GM12878 (cell line): ENCODE measurements around the gene APOLD1. TPM values are rescaled to one million over a fixed set of nuclear protein-coding genes. Genes with fewer than 3 reads are reported as not detected.

ENCODE experiments used
- ATAC-seq: fragments of 200-7000 bp; cut with Tn5 transposase; 3 replicates; pipeline ENCODE4 v1.9.1; 2020; ENCODE audit warnings: mild to moderate bottlenecking, moderate library complexity
- BruUV-seq: library from RNA; stranded (reverse); fragments of 400-500 nt; replicated peaks from 2 replicates; lab custom pipeline; 2021; lab: Mats Ljungman, UMichigan
- CTCF ChIA-PET: fragments of 300-600 bp; sonication (Branson Sonifier 250); formaldehyde crosslinking; extraction: SDS; loops from one replicate; lab custom pipeline; 2021; ENCODE audit warnings: inconsistent platforms; lab: Yijun Ruan, JAX
- POLR2A ChIA-PET: fragments of 350-600 bp; formaldehyde crosslinking; extraction: SDS; loops from one replicate; lab custom pipeline; 2021; ENCODE audit warnings: inconsistent platforms; lab: Charles Lee
- RAD21 ChIA-PET: fragments of 300-600 bp; sonication (Branson Sonifier 250); formaldehyde crosslinking; loops from one replicate; lab custom pipeline; 2023; ENCODE audit warnings: antibody characterized with exemption; ENCODE audit not compliant: unreplicated experiment; lab: Charles Lee
- SMC1A ChIA-PET: fragments of 300-600 bp; sonication (Branson Sonifier 250); formaldehyde crosslinking; loops from one replicate; lab custom pipeline; 2023; ENCODE audit not compliant: unreplicated experiment, uncharacterized antibody; lab: Charles Lee
- DNase-seq: peaks from one replicate; pipeline ENCODE4 v3.0.0-alpha.2; 2011; ENCODE audit warnings: low read depth, low spot score
- FAIRE-seq: peaks from 3 replicates; lab custom pipeline; 2011; peaks lifted over from hg19 to GRCh38; lab: Jason Lieb, UNC
- H2AFZ ChIP-seq: 2 replicates; pipeline ENCODE4 v1.6.0; 2011; ENCODE audit warnings: low read depth, low read length, control low read depth; ENCODE audit not compliant: control insufficient read depth
- H3K27ac ChIP-seq: 2 replicates; pipeline ENCODE4 v1.5.1; 2011; ENCODE audit warnings: control low read depth; ENCODE audit not compliant: control insufficient read depth, insufficient read depth
- H3K27me3 ChIP-seq, 2 experiments: replicated peaks in 1 of 2; 2 replicates each; pipeline versions ENCODE4 v1.6.0 to v1.6.1; 2011; ENCODE audit warnings: low read length in 1 of 2; ENCODE audit not compliant: control insufficient read depth in 2 of 2, insufficient read depth in 2 of 2
- H3K36me3 ChIP-seq, 2 experiments: 2 replicates each; pipeline ENCODE4 v1.5.1; 2011; ENCODE audit warnings: low read length in 1 of 2; ENCODE audit not compliant: control insufficient read depth in 2 of 2, insufficient read depth in 2 of 2
- H3K4me1 ChIP-seq: 2 replicates; pipeline ENCODE4 v1.6.1; 2011; ENCODE audit warnings: mild to moderate bottlenecking, low read length, moderate library complexity, mixed read lengths; ENCODE audit not compliant: control insufficient read depth, insufficient read depth
- H3K4me2 ChIP-seq: 2 replicates; pipeline ENCODE4 v1.6.0; 2011; ENCODE audit warnings: control low read depth; ENCODE audit not compliant: control insufficient read depth, insufficient read depth
- H3K4me3 ChIP-seq: fragments of 200-600 bp; sonication (generic); 2 replicates; pipeline ENCODE4 v1.5.1; 2016
- H3K79me2 ChIP-seq: 2 replicates; pipeline ENCODE4 v1.6.0; 2011; ENCODE audit warnings: low read length; ENCODE audit not compliant: control insufficient read depth, insufficient read depth
- H3K9ac ChIP-seq: 2 replicates; pipeline ENCODE4 v1.8.0; 2011; ENCODE audit warnings: low read length, control low read depth, mixed read lengths; ENCODE audit not compliant: control insufficient read depth, insufficient read depth
- H3K9me3 ChIP-seq: replicated peaks from 3 replicates; pipeline ENCODE4 v1.5.1; 2011; ENCODE audit warnings: mild to moderate bottlenecking, low read length; ENCODE audit not compliant: control insufficient read depth, insufficient read depth
- H4K20me1 ChIP-seq: 2 replicates; pipeline ENCODE4 v1.6.0; 2011; ENCODE audit not compliant: control insufficient read depth, insufficient read depth
- E2F8 ChIP-seq: fragments of 450-650 bp; IDR thresholded peaks from 2 replicates; pipeline ENCODE4 v1.6.1; 2018; ENCODE audit warnings: mild to moderate bottlenecking, low read depth, moderate library complexity; ENCODE audit not compliant: partially characterized antibody
- NR2C2 ChIP-seq: IDR thresholded peaks from 2 replicates; pipeline ENCODE4 v1.6.1; 2011; ENCODE audit warnings: borderline replicate concordance, low read depth; ENCODE audit not compliant: control insufficient read depth, insufficient read length
- POLR2AphosphoS2 ChIP-seq: IDR thresholded peaks from 2 replicates; pipeline ENCODE4 v1.6.1; 2011; ENCODE audit warnings: low read depth, mild to moderate bottlenecking, low read length, improper control_type of control experiment, moderate library complexity
- WGBS: methylation state at CpG from one replicate; pipeline ENCODE4 v1.1.6; 2016; ENCODE audit warnings: low lambda C conversion rate; ENCODE audit not compliant: insufficient replicate concordance, insufficient coverage; ENCODE audit errors: missing lambda C conversion rate; 5-methylcytosine and 5-hydroxymethylcytosine counted together
- in situ Hi-C: fragments of 300-500 bp; cut with MboI; formaldehyde crosslinking; loops from 9 replicates; pipeline ENCODE4 v1.14.3; 2018; ENCODE audit warnings: mixed read lengths
- intact Hi-C: fragments of 100-400 bp; cut with micrococcal nuclease; formaldehyde crosslinking; loops from one replicate; pipeline ENCODE4 v1.14.2; 2022; ENCODE audit not compliant: unreplicated experiment
- polyA plus RNA-seq, 11 experiments: library from polyadenylated mRNA; depleted of rRNA in 4 of 11; unstranded in 6 of 11; stranded (reverse) in 5 of 11; fragments of >200 nt; fragmentation: Nextera tagmentation in 4 of 11; fragmentation: Illumina TruSeq in 1 of 11; extraction: Ambion mirVana in 4 of 11; extraction: Trizol in 1 of 11; gene quantifications; 1 replicate in 1 of 11; 2 replicates in 10 of 11; pipeline versions ENCODE4 v1.2.1 to v1.2.3, GENCODE V29; 2011 to 2016; ENCODE audit warnings: inconsistent platforms in 2 of 11, missing spikeins in 2 of 11, low read depth in 1 of 11
- total RNA-seq, 4 experiments: library from RNA; depleted of rRNA in 3 of 4; stranded (reverse); fragments of >200 nt in 3 of 4; fragmentation: Illumina TruSeq in 1 of 4; extraction: Trizol in 1 of 4; gene quantifications; 2 replicates each; pipeline versions ENCODE4 v1.2.1 to v1.2.3, GENCODE V29; 2013 to 2021
- TF ChIP-seq, protein P1 (sequence below): fragments of 450-650 bp; IDR thresholded peaks from 2 replicates; pipeline ENCODE4 v1.6.1; 2014; ENCODE audit warnings: mild to moderate bottlenecking

The APOLD1 gene
- total and polyA plus RNA-seq, 10 of the 15 experiments (the other 5 are each of a cell fraction or from before 2014, with no cell fraction given), result 1.1 to 8.9 (median 4.2) TPM

- TF ChIP-seq E2F8 (no peak), NR2C2 (no peak)
- TF ChIP-seq, protein P1, sequence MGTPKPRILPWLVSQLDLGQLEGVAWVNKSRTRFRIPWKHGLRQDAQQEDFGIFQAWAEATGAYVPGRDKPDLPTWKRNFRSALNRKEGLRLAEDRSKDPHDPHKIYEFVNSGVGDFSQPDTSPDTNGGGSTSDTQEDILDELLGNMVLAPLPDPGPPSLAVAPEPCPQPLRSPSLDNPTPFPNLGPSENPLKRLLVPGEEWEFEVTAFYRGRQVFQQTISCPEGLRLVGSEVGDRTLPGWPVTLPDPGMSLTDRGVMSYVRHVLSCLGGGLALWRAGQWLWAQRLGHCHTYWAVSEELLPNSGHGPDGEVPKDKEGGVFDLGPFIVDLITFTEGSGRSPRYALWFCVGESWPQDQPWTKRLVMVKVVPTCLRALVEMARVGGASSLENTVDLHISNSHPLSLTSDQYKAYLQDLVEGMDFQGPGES, result no peak
Observed at GRCh38 chr12:12741660-12742059, 43.8 kb upstream of the APOLD1 start (continued).

DNA sequence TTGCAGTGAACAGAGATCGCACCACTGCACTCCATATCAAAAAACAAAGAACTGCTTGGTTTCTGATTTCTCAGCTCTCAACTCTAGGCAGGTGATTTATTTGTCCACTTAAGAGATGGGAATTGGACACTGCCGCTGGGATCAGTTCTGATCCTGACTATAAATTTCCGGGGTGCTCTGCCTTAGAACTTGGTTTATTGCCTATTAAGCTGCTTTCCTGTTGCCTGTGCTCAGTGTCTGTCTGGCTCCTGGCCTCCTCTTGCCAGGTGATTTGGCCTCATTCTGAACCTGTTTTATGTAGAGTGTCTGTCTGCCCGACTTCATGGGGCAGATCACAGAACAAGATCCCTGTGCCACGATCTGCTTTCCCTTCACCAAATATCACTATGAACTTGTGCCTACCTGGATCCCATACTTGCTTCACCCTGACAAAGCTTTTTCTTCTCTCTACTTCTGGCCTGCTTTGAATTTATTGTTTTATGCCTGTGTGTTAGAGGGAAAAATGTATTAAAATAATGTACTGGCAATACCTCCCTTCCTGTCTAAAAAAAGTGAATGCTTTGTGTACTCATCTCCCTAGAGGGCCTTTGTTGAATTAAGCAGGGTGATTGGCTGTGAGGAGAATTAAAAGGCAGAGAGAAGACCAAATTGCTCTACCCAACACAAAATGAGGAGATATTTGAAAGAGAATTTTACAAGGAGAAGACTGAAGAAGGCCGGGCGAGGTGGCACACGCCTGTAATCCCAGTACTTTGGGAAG lies 40.7 kb upstream of the APOLD1 start:
- ChIA-PET POLR2A (interaction anchor here (0.6 kb wide), 1 partner anchor 247 kb away, joined by 3 read pairs; no protein-coding TSS in a partner anchor), RAD21 (no interaction called here), CTCF (interaction anchor here (0.5 to 1.6 kb wide), 4 partner anchors 8 to 377 kb away, joined by 3 to 12 read pairs (median 4); no protein-coding TSS in a partner anchor), SMC1A (interaction anchor here (0.6 to 1.5 kb wide), 3 partner anchors 8 to 1120 kb away, joined by 3 to 4 read pairs (median 3); no protein-coding TSS in a partner anchor)
- Histone ChIP-seq H3K27me3 (no peaks in the 10 kb centered on the region), H3K4me1 (no peaks in the 10 kb centered on the region; the same call in 1 of the 2 replicates), H2AFZ (no peak overlapping the region), H3K27ac (no peak overlapping the region), H4K20me1 (no peaks in the 10 kb centered on the region), H3K9ac (no peak overlapping the region), H3K36me3 (peaks cover 0 to 2% of the 10 kb centered on the region in 2 experiments; a peak in 1 of 4 replicates), H3K79me2 (peaks cover 6% of the 10 kb centered on the region), H3K9me3 (no peaks in the 10 kb centered on the region), H3K4me3 (no peak overlapping the region), H3K4me2 (no peak overlapping the region)
- in situ Hi-C loops, result no loop called here
- 96% methylated on average over 8 of the region's 8 CpGs for WGBS
- TF ChIP-seq POLR2AphosphoS2, result no peak
- ATAC-seq, result no peak
- intact Hi-C loops, result no loop called here
- FAIRE-seq, result peak; percentile 66
- BruUV-seq, result no TSS peak
- no peak for DNase-seq
